ES-I3 (cell line): Measurements from ENCODE around the gene INO80B.
"Not testable (repeated sequence)": the region's sequence is repeated elsewhere in the genome, so short reads cannot be mapped to it uniquely, and the experiment has no call there.

ENCODE experiments used
- H3K36me3 ChIP-seq: 2 replicates; pipeline ENCODE4 v1.6.1; 2013; ENCODE audit warnings: mild to moderate bottlenecking, low read length, control low read depth, moderate library complexity; ENCODE audit not compliant: insufficient read depth
- H3K4me1 ChIP-seq: 2 replicates; pipeline ENCODE4 v1.6.1; 2013; ENCODE audit warnings: mild to moderate bottlenecking, control low read depth, low read length; ENCODE audit not compliant: insufficient read depth
- H3K9ac ChIP-seq: 2 replicates; pipeline ENCODE4 v1.6.1; 2013; ENCODE audit warnings: low read depth, mild to moderate bottlenecking, low read length, moderate library complexity
- H3K9me3 ChIP-seq: 2 replicates; pipeline ENCODE4 v1.6.1; 2013; ENCODE audit warnings: mild to moderate bottlenecking, low read length, moderate library complexity; ENCODE audit not compliant: control insufficient read depth, insufficient read depth

Gene INO80B

GRCh38 chr2:74450570-74451190 is 4.2 kb upstream of the INO80B start:
- Histone ChIP-seq H3K9ac (no peak overlapping the region), H3K36me3 (no peaks in the 10 kb centered on the region), H3K9me3 (no peaks in the 10 kb centered on the region), H3K4me1 (peaks cover 5% of the 10 kb centered on the region; the same call in 1 of the 2 replicates)

- Histone ChIP-seq H3K36me3 (no peaks in the 10 kb centered on the region), H3K4me1 (peaks cover 16% of the 10 kb centered on the region), H3K9ac (peak overlapping the region; percentile 66), H3K9me3 (no peaks in the 10 kb centered on the region)
Measured at GRCh38 chr2:74457129-74457548, 2.3 kb downstream of the INO80B start.

GRCh38 chr2:74457549-74458131 is 2.8 kb downstream of the INO80B start:
- H3K9ac ChIP-seq: peak overlapping the region; percentile 90

GRCh38 chr2:74458132-74458937 is 3.4 kb downstream of the INO80B start, which contains the start of gene WBP1:
WBP1 (plus strand) TSS chr2:74458438; CDS start chr2:74458603, 165 bp downstream.
- peaks cover 11% of the 10 kb centered on the region for H3K4me1 ChIP-seq
- H3K9me3 ChIP-seq: no peaks in the 10 kb centered on the region
- no peaks in the 10 kb centered on the region for H3K36me3 ChIP-seq
- peak within 1 kb of the TSS; percentile 90 for H3K9ac ChIP-seq

More at GRCh38 chr2:74457549-74458131, 2.8 kb downstream of the INO80B start:
- H3K36me3 ChIP-seq: no peaks in the 10 kb centered on the region
- H3K4me1 ChIP-seq: peaks cover 13% of the 10 kb centered on the region
- H3K9me3 ChIP-seq: no peaks in the 10 kb centered on the region

- Histone ChIP-seq H3K36me3 (no peaks in the 10 kb centered on the region), H3K9ac (peak overlapping the region; percentile 90), H3K9me3 (no peaks in the 10 kb centered on the region), H3K4me1 (peaks cover 11% of the 10 kb centered on the region)
Measured at GRCh38 chr2:74458938-74459363, 4.1 kb downstream of the INO80B start.

GRCh38 chr2:74459503-74460118 is 4.7 kb downstream of the INO80B start:
- peaks cover 11% of the 10 kb centered on the region for H3K4me1 ChIP-seq
- not testable (repeated sequence) for H3K9ac ChIP-seq, H3K9me3 ChIP-seq, H3K36me3 ChIP-seq

- peaks cover 11% of the 10 kb centered on the region for H3K4me1 ChIP-seq
- not testable (repeated sequence) for H3K9ac ChIP-seq, H3K9me3 ChIP-seq, H3K36me3 ChIP-seq
Measured at GRCh38 chr2:74460187-74460586, 5.3 kb downstream of the INO80B start.

- H3K9ac ChIP-seq: no peak overlapping the region
- H3K4me1 ChIP-seq: peaks cover 7% of the 10 kb centered on the region
- no peaks in the 10 kb centered on the region for H3K36me3 ChIP-seq
- H3K9me3 ChIP-seq: no peaks in the 10 kb centered on the region
Measured at GRCh38 chr2:74461187-74462053, 6.5 kb downstream of the INO80B start.

GRCh38 chr2:74462054-74462785 is 7.3 kb downstream of the INO80B start:
- Histone ChIP-seq H3K4me1 (0 out of 2 replicates have a peak, but pooled peaks cover 3% of the 10 kb centered on the region), H3K36me3 (no peaks in the 10 kb centered on the region), H3K9me3 (no peaks in the 10 kb centered on the region), H3K9ac (no peak overlapping the region)

GRCh38 chr2:74462786-74463105 is 7.9 kb downstream of the INO80B start:
- no peak overlapping the region for H3K9ac ChIP-seq
- H3K4me1 ChIP-seq: 0 out of 2 replicates have a peak, but pooled peaks cover 3% of the 10 kb centered on the region
- no peaks in the 10 kb centered on the region for H3K9me3 ChIP-seq
- no peaks in the 10 kb centered on the region for H3K36me3 ChIP-seq

- Histone ChIP-seq H3K9ac (peak overlapping the region; percentile 79), H3K36me3 (no peaks in the 10 kb centered on the region), H3K4me1 (0 out of 2 replicates have a peak, but pooled peaks cover under 1% of the 10 kb centered on the region), H3K9me3 (no peaks in the 10 kb centered on the region)
Measured at GRCh38 chr2:74464406-74464805, 9.5 kb downstream of the INO80B start.

GRCh38 chr2:74470742-74471141 is 15.9 kb downstream of the INO80B start:
- H3K9me3 ChIP-seq, H3K9ac ChIP-seq, H3K4me1 ChIP-seq, H3K36me3 ChIP-seq: not testable (repeated sequence)

GRCh38 chr2:74471332-74472065 is 16.6 kb downstream of the INO80B start:
- Histone ChIP-seq H3K9ac (peak overlapping the region; percentile 78), H3K9me3 (no peaks in the 10 kb centered on the region), H3K36me3 (no peaks in the 10 kb centered on the region; the same call in 1 of the 2 replicates), H3K4me1 (no peaks in the 10 kb centered on the region)
